ENCODE measurements around the gene NPAS3.

GRCh38 chr14:33539918-33540357, 601.3 kb downstream of the NPAS3 start:
- TF ChIP-seq CTCF (conservative IDR thresholded peaks at IDR 0.05; ENCODE audit: low read length) (no peak), EZH2phosphoT487 (IDR thresholded peaks at IDR 0.05; ENCODE audit: borderline replicate concordance) (no peak)

Measured in Loucy (cell line).